Astrocyte of the spinal cord (primary cell): ENCODE results near the gene KITLG.
"Not testable (repeated sequence)": the region's sequence is repeated elsewhere in the genome, so short reads cannot be mapped to it uniquely, and the experiment has no call there.

ENCODE experiments used
- DNase-seq: peaks from one replicate; pipeline ENCODE4 v3.0.0; 2011; ENCODE audit warnings: low read depth, low spot score
- H3K4me3 ChIP-seq: 2 replicates; pipeline ENCODE4 v1.5.1; 2011; ENCODE audit warnings: low read depth, mild to moderate bottlenecking, low read length, moderate library complexity
- CTCF ChIP-seq: IDR thresholded peaks from 2 replicates; pipeline ENCODE4 v1.5.1; 2012; ENCODE audit warnings: low read depth, mild to moderate bottlenecking, low read length, inconsistent platforms
- in situ Hi-C: cut with HindIII; loops from 2 replicates; pipeline ENCODE4 v1.10.0; 2017; ENCODE audit warnings: low sequenced_read_pairs

KITLG gene, protein sequence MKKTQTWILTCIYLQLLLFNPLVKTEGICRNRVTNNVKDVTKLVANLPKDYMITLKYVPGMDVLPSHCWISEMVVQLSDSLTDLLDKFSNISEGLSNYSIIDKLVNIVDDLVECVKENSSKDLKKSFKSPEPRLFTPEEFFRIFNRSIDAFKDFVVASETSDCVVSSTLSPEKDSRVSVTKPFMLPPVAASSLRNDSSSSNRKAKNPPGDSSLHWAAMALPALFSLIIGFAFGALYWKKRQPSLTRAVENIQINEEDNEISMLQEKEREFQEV

DNA sequence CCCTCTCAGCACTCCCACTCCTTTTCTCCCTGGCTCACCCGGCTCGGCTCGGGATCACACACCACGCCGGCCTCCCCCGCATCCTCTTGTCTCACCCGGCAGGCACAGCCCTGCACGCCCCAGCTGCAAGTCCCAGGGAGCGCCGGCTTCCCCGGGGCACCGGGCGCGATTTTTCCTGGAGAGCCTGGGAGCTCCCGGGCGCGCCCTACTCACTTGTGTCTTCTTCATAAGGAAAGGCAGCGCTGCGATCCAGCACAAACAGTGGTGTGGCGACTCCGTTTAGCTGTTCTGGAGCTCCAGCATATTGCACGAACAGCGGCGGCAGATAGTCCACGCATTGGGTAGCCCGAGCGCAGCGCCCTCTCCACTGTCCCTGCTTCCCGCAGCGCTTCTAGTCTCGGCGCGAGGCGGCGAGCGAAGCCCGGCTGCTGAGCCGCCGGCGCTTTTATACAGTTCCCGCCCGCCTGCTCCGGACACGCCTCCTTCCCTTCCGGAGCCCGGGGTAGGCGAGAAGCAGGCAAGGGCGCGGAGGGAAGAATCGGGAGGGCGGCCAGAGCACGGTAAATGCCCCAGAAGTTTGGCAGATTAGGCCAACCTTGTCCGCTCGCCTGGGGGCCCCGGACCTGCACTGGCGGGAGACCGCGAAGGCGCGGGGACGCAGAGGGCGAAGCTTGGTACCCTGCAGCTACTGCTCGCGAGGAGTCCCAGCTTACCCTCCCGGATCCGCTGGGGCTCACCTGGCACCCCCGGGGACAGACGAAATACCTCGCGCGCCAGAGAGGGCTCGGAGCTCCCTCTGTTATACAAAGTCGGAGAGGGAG lies at the start of gene KITLG:
Gene KITLG, minus strand, starts transcription at position 421 of the 821 bp plus-strand sequence. Its CDS starts 193 bp downstream, at position 228.
- in situ Hi-C loops = no loop called here
- TF ChIP-seq CTCF = peak; percentile 33
- H3K4me3 ChIP-seq = peak within 1 kb of the TSS; percentile 92
- peak; percentile 90 for DNase-seq

GRCh38 chr12:88628856-88629509 lies 48.7 kb upstream of the KITLG start:
- DNase-seq = no peak
- H3K4me3 ChIP-seq = no peak overlapping the region
- no peak for TF ChIP-seq CTCF
- in situ Hi-C loops = no loop called here

DNA sequence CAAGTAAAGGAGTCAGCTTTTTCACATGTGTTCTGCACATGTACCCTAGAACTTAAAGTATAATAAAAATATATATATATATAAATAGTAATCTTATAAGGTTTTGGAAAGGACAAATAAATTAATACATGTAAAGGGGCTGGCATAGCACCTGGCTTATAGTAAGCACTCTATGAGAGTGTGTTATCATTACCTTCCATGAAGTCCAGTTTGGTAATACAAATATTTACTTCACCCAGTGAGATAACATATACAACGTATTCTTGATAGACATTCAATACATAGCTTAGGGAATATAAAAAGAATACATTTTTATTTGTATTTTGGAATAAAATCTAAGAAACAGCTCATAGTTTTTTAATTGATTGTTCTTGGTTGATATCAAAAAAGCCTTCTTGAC lies 47.8 kb upstream of the KITLG start:
- in situ Hi-C loops, DNase-seq, H3K4me3 ChIP-seq: not testable (repeated sequence)

GRCh38 chr12:88627501-88627900 lies 47.2 kb upstream of the KITLG start:
- no peak for TF ChIP-seq CTCF
- in situ Hi-C loops = no loop called here
- H3K4me3 ChIP-seq = no peak overlapping the region
- no peak for DNase-seq

DNA sequence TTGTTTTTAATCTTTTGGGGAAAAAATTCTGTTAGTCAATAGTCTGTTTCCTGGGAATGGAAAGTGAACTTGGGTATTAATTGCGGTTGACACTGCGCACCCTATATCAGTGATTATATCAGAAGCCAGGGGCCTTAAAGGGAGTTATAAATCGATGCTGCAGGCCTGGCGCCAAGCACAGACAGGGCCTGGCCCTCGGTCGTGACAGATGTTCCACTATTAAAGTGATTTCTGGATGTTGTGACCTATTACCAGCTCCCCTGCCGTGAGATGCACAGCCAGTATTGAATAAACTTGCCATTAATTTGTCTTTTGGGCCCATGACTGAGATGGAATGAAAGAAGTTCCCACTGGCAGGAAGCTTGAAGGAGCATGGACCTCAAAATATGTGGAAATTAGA lies 45.1 kb upstream of the KITLG start:
- H3K4me3 ChIP-seq = no peak overlapping the region
- no peak for DNase-seq
- in situ Hi-C loops = no loop called here
- no peak for TF ChIP-seq CTCF

DNA sequence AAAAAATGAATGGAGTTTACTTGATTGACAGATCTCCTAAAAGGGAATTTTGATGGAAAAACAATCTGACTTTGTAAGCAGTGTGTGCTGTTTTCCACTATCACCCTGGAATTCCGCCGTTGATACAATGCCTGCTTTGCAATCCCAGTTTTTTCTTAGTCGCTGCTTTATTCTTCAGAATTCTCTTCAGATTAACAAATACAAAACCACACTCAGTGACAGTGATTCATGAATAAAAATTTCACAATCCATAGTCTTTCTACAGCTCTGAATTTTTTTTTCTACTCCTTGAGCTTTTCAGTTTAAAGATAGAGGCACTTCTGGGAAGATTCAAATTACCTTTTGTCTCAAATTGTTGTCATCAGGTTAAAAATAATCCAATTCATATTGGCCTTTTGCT lies 44.6 kb upstream of the KITLG start:
- in situ Hi-C loops = no loop called here
- TF ChIP-seq CTCF = no peak
- no peak overlapping the region for H3K4me3 ChIP-seq
- peak; percentile 13 for DNase-seq
